Smooth muscle cell (in vitro differentiated cells): ENCODE data around the gene SERTAD3. TPM values are rescaled to one million over a fixed set of nuclear protein-coding genes. Genes with fewer than 3 reads are reported as not detected.
"Not testable (repeated sequence)": the region's sequence is repeated elsewhere in the genome, so short reads cannot be mapped to it uniquely, and the experiment has no call there.

Experiments
- DNase-seq: peaks from one replicate; lab custom pipeline; 2025; ENCODE audit not compliant: unreplicated experiment; lab: John Stamatoyannopoulos, UW
- H2AFZ ChIP-seq: fragments of 200-600 bp; sonication (generic); 2 replicates; pipeline ENCODE4 v1.6.0; 2016; ENCODE audit warnings: antibody characterized with exemption, low read depth, mild to moderate bottlenecking
- H3F3A ChIP-seq: fragments of 200-600 bp; sonication (generic); 2 replicates; pipeline ENCODE4 v1.6.0; 2017; ENCODE audit warnings: antibody characterized with exemption, low read depth
- H3K27ac ChIP-seq: fragments of 200-600 bp; sonication (generic); 2 replicates; pipeline ENCODE4 v1.5.1; 2016; ENCODE audit warnings: low read depth, mild to moderate bottlenecking
- H3K27me3 ChIP-seq: fragments of 200-600 bp; sonication (generic); 2 replicates; pipeline ENCODE4 v1.6.1; 2016; ENCODE audit warnings: low read depth, mild to moderate bottlenecking
- H3K36me3 ChIP-seq: fragments of 200-600 bp; sonication (generic); 2 replicates; pipeline ENCODE4 v1.5.1; 2016; ENCODE audit warnings: low read depth
- H3K4me1 ChIP-seq: fragments of 200-600 bp; sonication (generic); 2 replicates; pipeline ENCODE4 v1.5.1; 2016; ENCODE audit warnings: low read depth
- H3K4me2 ChIP-seq: fragments of 200-600 bp; sonication (generic); 2 replicates; pipeline ENCODE4 v1.6.0; 2016; ENCODE audit warnings: mild to moderate bottlenecking
- H3K4me3 ChIP-seq: fragments of 200-600 bp; sonication (generic); 2 replicates; pipeline ENCODE4 v1.5.1; 2016; ENCODE audit warnings: mild to moderate bottlenecking
- H3K79me2 ChIP-seq: fragments of 200-600 bp; sonication (generic); 2 replicates; pipeline ENCODE4 v1.6.0; 2016; ENCODE audit warnings: low read depth, mild to moderate bottlenecking
- H3K9ac ChIP-seq: fragments of 200-600 bp; sonication (generic); 2 replicates; pipeline ENCODE4 v1.6.0; 2016; ENCODE audit warnings: low read depth
- H3K9me3 ChIP-seq: fragments of 200-600 bp; sonication (generic); replicated peaks from 2 replicates; pipeline ENCODE4 v1.5.1; 2016; ENCODE audit warnings: low read depth
- H4K20me1 ChIP-seq: fragments of 200-600 bp; sonication (generic); 2 replicates; pipeline ENCODE4 v1.6.0; 2016; ENCODE audit warnings: low read depth
- WGBS: methylation state at CpG from one replicate; pipeline ENCODE4 v1.1.7; 2016; ENCODE audit warnings: low lambda C conversion rate; 5-methylcytosine and 5-hydroxymethylcytosine counted together
- polyA plus RNA-seq: library from polyadenylated mRNA; unstranded; fragments of >200 nt; fragmentation: Nextera tagmentation; extraction: Ambion mirVana; gene quantifications from 2 replicates; pipeline ENCODE4 v1.2.1, GENCODE V29; 2016
- total RNA-seq: library from RNA; depleted of rRNA; stranded (reverse); fragments of >200 nt; gene quantifications from 2 replicates; pipeline ENCODE4 v1.2.3, GENCODE V29; 2014
- TF ChIP-seq, protein P1 (sequence below): fragments of 200-600 bp; sonication (generic); IDR thresholded peaks from 2 replicates; pipeline ENCODE4 v1.5.1; 2017; ENCODE audit warnings: borderline replicate concordance, mild to moderate bottlenecking, antibody characterized with exemption; ENCODE audit not compliant: insufficient read depth, poor library complexity, severe bottlenecking

SERTAD3 gene
- total and polyA plus RNA-seq, 2 experiments from 2014 or later, result 43.1 to 82.9 TPM

DNA sequence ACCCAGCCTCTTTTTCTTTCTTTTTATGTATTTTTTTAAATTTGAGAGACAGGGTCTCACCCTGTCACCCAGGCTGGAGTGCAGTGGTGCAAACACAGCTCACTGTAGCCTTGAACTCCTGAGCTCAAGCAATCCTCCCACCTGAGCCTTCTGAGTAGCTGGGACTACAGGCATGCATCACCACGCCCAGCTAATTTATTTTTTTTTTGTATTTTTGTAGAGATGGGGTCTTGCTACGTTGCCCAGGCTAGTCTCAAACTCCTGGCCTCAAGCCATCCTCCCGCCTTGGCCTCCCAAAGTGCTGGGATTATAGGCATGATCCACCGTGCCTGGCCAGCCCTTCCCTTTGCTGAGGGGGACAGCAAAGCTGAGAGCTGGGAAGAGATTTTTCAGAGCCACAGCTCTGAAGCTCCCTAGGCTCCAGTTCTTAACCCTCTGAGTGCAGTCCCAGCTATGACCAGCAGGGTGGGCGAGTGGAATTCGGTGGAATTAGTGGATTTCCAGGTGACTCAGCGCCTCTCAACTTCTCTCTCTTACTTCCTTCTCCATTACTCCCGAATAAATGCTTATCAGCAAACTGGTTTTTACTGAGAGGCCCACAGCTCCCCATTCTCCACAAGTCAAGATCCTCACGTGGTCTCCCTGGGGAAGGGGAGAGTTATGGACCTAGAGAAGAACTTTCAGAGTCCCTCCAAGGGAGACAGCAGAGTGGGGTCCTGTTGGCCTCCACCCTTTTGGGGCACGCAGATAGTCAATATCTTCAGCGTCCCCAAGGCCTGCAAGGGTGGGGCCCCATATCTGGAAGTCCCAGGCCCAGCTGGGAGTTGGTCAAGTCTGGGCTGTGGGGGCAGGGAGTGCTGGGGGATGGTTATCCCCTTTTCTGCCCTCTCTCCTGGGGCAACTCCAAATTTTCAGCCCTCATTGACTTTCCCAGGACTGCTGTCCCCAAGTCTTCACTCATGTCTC is 20.2 kb upstream of the SERTAD3 start:
- WGBS, result 26% methylated on average over 11 of the region's 11 CpGs
- Histone ChIP-seq H3K36me3 (no peaks in the 10 kb centered on the region), H3K4me1 (peaks cover 4% of the 10 kb centered on the region), H3K79me2 (no peaks in the 10 kb centered on the region), H2AFZ (no peak overlapping the region), H3K9ac (no peak overlapping the region), H4K20me1 (no peaks in the 10 kb centered on the region), H3K27me3 (peaks cover 14% of the 10 kb centered on the region), H3K9me3 (no peaks in the 10 kb centered on the region), H3K27ac (peak overlapping the region; percentile 44), H3K4me2 (peak overlapping the region; percentile 88), H3F3A (no peaks in the 10 kb centered on the region), H3K4me3 (peak overlapping the region; percentile 57)
- TF ChIP-seq, protein P1, sequence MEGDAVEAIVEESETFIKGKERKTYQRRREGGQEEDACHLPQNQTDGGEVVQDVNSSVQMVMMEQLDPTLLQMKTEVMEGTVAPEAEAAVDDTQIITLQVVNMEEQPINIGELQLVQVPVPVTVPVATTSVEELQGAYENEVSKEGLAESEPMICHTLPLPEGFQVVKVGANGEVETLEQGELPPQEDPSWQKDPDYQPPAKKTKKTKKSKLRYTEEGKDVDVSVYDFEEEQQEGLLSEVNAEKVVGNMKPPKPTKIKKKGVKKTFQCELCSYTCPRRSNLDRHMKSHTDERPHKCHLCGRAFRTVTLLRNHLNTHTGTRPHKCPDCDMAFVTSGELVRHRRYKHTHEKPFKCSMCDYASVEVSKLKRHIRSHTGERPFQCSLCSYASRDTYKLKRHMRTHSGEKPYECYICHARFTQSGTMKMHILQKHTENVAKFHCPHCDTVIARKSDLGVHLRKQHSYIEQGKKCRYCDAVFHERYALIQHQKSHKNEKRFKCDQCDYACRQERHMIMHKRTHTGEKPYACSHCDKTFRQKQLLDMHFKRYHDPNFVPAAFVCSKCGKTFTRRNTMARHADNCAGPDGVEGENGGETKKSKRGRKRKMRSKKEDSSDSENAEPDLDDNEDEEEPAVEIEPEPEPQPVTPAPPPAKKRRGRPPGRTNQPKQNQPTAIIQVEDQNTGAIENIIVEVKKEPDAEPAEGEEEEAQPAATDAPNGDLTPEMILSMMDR, result peak; percentile 81
- DNase-seq, result peak; percentile 72

DNA sequence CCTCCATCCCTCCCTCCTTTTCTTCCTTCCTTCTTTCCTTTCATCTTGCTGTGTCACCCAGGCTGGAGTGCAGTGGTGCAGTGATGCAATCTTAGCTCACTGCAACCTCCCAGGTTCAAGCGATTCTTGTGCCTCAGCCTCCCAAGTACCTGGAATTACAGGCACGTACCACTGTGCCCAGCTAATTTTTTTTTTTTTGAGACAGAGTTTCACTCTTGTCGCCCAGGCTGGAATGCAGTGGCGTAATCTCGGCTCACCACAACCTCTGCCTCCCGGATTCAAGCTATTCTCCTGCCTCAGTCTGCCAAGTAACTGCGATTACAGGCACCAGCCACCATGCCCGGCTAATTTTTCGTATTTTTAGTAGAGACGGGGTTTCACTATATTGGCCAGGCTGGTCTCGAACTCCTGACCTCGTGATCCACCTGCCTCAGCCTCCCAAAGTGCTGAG is 19.5 kb upstream of the SERTAD3 start:
- not testable (repeated sequence) for H3K9ac ChIP-seq, H2AFZ ChIP-seq, H3K9me3 ChIP-seq, H4K20me1 ChIP-seq, H3K27ac ChIP-seq, H3K4me1 ChIP-seq, DNase-seq, H3K79me2 ChIP-seq, H3F3A ChIP-seq, H3K4me3 ChIP-seq, H3K36me3 ChIP-seq
- H3K27me3 ChIP-seq, result peaks cover 14% of the 10 kb centered on the region
- H3K4me2 ChIP-seq, result peak overlapping the region; percentile 34
- 65% methylated on average over 12 of the region's 12 CpGs for WGBS

DNA sequence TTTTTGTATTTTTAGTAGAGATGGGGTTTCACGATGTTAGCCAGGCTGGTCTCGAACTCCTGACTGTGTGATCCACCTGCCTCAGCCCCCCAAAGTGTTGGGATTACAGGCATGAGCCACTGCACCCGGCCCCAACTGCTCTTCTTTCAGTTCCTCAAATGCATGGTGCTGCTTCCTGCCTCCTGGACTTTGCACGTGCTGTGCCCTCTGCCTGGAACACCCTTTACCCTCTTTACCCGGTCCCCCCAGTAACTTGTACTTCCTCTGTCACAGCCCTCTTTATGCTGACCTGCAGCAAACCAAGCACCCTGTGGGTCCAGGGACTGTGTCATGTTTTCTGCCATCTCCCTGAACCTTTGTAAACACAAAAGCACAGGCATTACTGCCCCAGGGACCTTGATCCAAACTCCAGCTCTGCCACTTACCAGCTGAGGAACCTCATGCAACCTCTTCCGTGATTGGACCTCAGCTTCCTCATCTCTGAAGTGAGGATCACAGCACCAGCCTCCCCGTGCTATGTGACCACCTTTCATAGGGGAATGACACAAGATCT is 17.6 kb upstream of the SERTAD3 start:
- no peaks in the 10 kb centered on the region for H3K9me3 ChIP-seq
- H3K9ac ChIP-seq, result no peak overlapping the region
- TF ChIP-seq, protein P1, result no peak
- H3K4me1 ChIP-seq, result peaks cover 4% of the 10 kb centered on the region
- 92% methylated on average over 7 of the region's 7 CpGs for WGBS
- DNase-seq, result no peak
- H3F3A ChIP-seq, result no peaks in the 10 kb centered on the region
- H4K20me1 ChIP-seq, result no peaks in the 10 kb centered on the region
- H2AFZ ChIP-seq, result no peak overlapping the region
- H3K27ac ChIP-seq, result no peak overlapping the region
- H3K27me3 ChIP-seq, result peaks cover 7% of the 10 kb centered on the region
- no peak overlapping the region for H3K4me2 ChIP-seq
- H3K36me3 ChIP-seq, result no peaks in the 10 kb centered on the region
- no peak overlapping the region for H3K4me3 ChIP-seq
- H3K79me2 ChIP-seq, result no peaks in the 10 kb centered on the region

DNA sequence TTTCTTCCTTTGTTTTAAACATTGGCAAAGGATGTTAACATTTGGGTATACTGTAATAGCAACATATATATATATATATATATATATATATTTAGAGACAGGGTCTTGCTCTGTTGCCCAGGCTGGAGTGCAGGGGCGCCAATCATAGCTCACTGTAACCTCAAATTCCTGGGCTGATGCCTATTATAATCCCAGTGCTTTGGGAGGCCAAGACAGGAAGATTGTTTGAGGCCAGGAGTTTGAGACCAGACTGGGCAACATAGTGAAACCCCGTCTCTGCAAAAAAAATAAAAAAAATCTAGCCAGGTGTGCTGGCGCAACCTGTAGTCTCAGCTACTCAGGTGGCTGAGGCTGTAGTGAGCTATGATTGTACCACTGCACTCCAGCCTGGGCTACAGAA is 16.1 kb upstream of the SERTAD3 start:
- no peak overlapping the region for H3K27ac ChIP-seq
- H4K20me1 ChIP-seq, result no peaks in the 10 kb centered on the region
- no peak overlapping the region for H3K4me3 ChIP-seq
- H3K9ac ChIP-seq, result no peak overlapping the region
- WGBS, result 99% methylated on average over 3 of the region's 3 CpGs
- no peak overlapping the region for H2AFZ ChIP-seq
- H3K4me1 ChIP-seq, result no peaks in the 10 kb centered on the region
- H3K4me2 ChIP-seq, result no peak overlapping the region
- TF ChIP-seq, protein P1, result no peak
- no peaks in the 10 kb centered on the region for H3K79me2 ChIP-seq
- no peaks in the 10 kb centered on the region for H3K36me3 ChIP-seq
- no peaks in the 10 kb centered on the region for H3F3A ChIP-seq
- H3K27me3 ChIP-seq, result no peaks in the 10 kb centered on the region
- no peaks in the 10 kb centered on the region for H3K9me3 ChIP-seq
- no peak for DNase-seq
